T47D (cell line): ENCODE results near the gene ZKSCAN2.

Experiments used
- DNase-seq, 2 experiments: peaks; one replicate each; pipeline versions ENCODE4 v3.0.0 to v3.0.0-alpha.2; 2011 to 2012; ENCODE audit warnings: low read depth in 1 of 2, low spot score in 1 of 2
- JUND ChIP-seq: IDR thresholded peaks from 2 replicates; pipeline ENCODE4 v1.6.1; 2012; ENCODE audit warnings: low read depth
- in situ Hi-C: cut with HindIII; loops from 2 replicates; pipeline ENCODE4 v1.10.0; 2016; ENCODE audit warnings: low sequenced_read_pairs, low pct_unique_long_range_greater_than_20kb

ZKSCAN2 gene

DNA sequence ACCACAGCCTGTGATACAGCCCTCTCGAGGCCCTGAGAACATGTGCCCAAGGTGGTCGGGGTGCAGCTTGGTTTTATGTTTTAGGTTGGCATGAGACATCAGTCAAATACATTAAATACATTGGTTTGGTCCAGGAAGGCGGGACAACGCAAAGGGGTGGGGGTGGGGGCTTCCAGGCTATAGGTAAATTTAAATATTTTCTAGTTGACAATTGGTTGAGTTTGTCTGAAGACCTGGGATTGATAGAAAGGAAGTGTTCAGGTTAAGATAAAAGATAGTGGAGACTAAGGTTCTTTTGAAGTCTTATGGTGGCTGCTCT is 1.2 kb upstream of the ZKSCAN2 start:
- no peak for DNase-seq
- in situ Hi-C loops = no loop called here
- no peak for TF ChIP-seq JUND

DNA sequence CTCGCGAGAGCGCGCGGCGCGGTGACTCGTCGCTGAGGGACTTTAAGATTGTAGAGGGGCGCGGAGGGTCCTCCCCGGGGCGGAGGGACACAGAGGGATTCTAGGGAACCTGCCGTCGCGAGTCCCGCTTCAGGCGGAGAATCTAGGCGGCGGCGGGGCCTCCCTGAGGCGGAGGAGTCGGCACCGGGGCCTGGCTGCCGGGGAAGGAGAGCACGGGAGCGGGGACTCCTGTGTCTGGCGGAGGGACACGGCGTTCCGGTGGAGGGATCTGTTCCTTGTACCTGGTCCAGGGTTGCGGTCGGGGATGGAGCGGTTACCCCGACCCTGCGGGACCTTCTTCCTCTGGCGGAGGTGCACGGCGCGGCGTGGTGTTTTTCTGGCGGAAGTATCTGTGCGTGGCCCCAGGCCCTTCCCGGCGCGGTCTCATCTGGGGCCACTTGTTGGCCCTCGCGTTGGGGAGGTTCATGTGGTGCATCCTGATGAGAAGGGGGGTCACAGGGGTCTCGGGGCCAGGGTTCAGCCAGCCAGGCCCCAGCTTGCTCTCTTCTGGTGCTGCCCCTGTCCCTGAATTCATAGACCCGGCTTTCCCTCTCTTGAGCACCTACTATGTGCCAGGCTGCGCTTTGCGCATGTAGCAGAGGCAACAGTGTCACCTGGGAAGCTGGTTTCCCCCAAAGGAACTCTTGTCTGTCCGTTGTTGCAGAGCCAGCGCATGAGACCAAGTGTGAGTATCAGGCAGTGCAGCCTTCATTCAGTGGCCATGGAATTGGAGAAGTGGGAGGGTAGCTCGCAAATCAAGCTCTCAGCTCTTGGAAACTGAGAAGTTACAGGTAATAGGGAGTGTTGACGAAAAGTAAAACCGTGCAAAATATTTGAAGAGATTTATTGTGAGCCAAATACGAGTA is 563 bp upstream of the ZKSCAN2 start:
- no peak for TF ChIP-seq JUND
- in situ Hi-C loops = no loop called here
- peak; percentile 32 to 93 for DNase-seq

DNA sequence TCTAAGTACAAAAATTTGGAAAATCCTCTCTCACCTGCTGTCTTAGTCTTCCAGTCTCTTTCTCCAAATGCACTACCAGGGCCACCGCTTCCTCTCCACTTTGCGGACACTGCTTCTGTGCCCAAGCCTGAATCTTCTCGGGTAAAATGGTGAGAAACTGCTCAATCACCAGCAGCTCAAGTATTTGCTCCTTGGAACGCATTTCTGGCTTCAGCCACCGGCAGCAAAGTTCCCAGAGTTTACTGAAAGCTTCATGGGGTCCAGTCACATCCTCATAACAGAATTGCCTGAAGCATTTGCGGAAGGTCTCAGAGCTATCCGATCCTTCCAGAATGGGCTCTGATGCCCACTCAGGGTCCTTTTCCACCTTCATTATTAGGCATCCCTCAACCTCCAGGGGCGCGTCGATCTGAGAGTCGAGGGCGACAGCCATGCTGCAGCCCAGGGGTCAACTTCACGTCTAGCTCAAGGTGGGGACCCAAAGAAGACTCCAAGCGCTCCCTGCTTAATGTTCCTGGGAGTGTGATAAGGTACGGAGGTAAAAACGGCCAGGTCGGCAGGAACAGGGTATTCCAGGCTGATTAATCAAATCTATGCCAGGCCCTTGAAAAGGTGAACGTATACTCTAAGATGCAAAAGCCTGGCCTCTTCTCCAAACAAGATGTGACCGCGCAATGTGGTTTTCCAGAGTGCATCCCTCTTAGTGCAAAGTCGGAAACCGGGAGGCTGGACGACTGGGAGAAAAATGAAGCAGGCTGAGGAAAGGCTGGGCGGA is 763 bp downstream of the ZKSCAN2 start:
- no peak for TF ChIP-seq JUND
- DNase-seq = peak in 1 of 2 experiments; percentile 19
- in situ Hi-C loops = no loop called here

DNA sequence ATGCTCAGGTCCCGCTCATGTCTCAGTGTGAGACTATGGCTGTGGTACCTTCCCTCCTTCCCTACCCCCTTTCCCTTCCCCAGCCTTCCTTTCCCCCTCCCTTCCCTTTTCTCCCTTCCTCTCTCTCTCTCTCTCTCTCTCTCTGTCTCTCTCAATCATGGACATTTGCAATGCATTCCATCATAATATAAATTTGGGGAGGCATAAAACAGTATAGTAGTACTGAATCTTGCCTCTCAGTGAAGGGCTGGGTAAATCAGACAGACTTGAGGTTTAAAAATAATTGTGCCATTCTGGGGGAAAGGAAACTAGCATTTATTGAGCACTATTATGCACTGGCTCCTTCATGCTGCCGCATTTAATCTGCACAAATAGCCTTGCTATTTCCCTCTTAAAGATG is 4.3 kb downstream of the ZKSCAN2 start:
- DNase-seq = no peak

DNA sequence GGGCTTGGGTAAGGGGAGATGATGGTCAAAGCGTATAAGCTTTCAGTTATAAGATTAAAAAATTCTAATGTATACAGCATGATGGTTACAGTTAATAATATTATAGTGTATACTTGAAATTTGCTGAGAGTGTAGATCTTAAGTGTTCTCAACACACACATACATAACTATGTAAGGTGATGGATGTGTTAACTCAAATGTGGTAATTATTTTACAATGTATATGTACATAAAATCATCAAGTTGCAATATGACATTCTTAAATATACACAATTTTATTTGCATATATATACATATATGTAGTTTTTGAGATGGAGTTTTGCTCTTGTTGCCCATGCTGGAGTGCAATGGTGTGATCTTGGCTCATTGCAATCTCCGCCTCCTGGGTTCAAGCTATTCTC is 7.2 kb downstream of the ZKSCAN2 start:
- in situ Hi-C loops = no loop called here
- TF ChIP-seq JUND = no peak
- no peak for DNase-seq

More for the DNA sequence above, 4.3 kb downstream of the ZKSCAN2 start:
- TF ChIP-seq JUND = no peak
- in situ Hi-C loops = no loop called here

DNA sequence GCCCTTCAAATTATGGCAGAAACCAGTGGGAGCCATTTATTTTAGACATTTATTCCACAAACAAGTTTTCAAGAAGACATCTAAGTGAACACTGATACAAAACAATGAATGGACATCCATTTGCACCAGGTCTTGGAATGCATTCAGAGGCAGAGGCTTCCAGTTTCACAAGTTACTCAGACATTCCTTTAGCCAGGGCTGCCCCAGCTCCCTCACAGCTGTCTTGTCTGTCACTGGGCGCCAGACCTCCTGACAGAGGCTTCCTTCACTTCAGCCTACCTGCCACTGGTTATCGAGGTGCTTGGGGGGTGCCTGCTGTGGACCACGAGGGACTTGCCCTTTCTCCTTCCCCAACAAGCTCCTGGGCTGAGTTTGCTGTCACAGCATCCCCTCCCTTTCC is 21.7 kb downstream of the ZKSCAN2 start:
- no peak for TF ChIP-seq JUND
- in situ Hi-C loops = no loop called here
- DNase-seq = no peak

DNA sequence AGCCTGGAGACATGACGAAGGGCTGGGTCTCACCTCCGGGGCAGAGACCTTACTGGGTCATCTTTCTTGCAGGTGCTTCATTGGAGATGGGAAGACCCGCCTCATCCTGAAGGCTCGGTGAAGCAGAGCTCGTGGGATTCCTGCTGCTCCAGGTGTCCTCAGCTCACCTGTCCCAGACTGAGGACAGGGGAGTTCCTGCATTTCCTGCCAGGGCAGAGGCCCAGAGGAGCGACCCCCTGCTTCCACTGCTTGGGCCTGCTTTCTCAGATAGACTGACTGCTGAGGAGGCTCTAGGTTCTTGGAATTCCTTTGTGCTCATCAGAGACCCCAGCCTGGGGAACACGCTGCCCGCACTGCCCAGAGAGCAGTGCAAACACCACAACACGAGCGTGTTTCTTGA is 29.3 kb downstream of the ZKSCAN2 start:
- no peak for TF ChIP-seq JUND
- no peak for DNase-seq
- in situ Hi-C loops = no loop called here

DNA sequence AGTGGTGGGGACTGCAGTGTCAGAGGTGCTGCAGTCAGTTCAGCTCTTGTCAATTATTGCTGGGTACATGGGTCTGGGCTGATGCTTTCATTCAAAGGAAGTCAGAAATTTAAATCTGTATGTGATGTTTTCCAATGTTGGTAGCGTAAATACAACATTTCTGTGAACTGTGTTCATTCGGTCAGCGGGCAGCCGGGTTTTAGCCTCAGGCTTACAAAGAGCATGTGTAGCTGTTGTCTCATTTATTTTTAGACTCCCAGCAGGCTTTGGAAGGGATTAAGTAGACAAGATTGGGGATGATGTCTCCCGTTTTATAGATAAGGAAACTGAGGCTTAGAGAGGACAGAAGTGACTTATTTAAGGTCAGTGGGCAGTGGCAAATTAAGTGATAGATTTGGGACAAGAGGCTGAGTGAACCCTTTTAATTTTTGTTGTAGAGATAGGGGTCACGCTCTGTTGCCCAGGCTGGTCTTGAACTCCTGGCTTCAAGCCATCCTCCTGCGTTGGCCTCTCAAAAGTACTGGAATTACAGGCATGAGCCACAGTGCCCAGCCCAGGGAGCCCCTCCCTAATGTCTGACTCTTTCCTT is 32.8 kb downstream of the ZKSCAN2 start:
- in situ Hi-C loops = no loop called here
- no peak for DNase-seq

DNA sequence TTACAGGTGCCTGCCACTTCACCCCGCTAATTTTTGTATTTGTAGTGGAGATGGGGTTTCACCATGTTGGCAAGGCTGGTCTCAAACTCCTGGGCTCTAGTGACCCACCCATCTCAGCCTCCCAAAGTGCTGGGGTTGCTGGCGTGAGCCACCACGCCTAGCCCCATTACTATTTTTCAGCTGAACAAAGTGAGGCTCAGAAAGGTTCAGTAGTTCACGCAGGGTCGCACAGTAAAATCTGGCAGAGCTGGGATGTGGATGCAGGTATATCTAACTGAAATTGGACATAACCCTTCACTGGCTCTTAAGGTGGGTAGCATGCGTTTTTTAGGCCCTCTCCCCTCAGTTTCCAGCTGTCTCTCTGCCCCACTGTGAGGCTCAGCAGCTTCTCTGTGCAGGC is 33.7 kb downstream of the ZKSCAN2 start:
- TF ChIP-seq JUND = no peak
- in situ Hi-C loops = no loop called here
- DNase-seq = no peak

More for the DNA sequence above, 32.8 kb downstream of the ZKSCAN2 start:
- no peak for TF ChIP-seq JUND

DNA sequence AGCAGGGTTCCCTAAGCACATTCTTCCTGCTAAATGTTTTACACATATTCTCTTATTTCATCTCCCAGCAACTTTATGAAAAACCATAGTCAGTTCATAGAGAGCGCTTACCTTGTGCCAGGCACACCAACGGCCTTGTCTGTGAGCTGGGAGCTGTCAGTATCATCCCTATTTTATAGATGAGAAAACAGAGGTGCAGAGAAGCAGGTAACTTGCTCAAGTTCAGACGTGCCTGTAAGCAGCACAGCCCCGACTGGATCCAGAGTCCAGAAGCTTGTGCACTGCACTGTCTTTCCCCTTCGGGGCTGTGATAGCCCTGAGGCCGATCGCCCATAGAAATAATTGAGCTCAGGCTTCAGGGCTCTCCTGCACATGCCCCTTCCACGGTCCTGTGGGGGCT is 34.7 kb downstream of the ZKSCAN2 start:
- TF ChIP-seq JUND = no peak
- in situ Hi-C loops = no loop called here
- DNase-seq = no peak

DNA sequence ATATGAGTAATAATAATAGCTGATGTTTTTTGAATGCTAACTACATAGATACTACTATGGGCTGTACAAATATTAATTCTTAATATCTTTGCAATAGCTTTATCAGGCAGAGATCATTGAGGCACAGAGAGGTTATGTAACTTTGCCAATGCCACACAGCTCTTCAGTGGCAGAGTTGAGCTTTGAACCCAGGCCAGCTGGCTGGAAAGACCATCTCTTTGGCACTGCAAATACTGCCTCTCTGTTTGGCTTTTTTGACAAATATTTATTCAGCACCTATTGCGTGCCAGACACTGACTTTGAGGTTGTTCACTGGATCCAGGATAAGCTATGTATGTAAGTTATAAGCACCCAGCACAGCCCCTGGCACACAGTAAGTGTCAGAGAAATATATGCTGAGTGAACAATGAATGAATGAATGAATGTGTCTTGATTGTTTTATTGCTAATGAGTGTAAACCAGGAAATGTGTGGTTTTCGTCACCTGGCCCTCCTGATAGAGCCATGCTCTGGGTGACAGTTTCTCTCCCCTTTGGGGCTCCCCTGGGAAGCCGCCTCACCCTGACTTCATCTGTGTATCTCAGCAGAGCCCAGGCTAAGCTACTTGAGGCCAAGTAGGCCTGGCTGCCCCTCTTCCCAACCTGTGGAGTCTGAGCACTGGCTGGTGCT is 38.4 kb downstream of the ZKSCAN2 start:
- DNase-seq = peak in 1 of 2 experiments; percentile 64
- TF ChIP-seq JUND = no peak
- in situ Hi-C loops = no loop called here

DNA sequence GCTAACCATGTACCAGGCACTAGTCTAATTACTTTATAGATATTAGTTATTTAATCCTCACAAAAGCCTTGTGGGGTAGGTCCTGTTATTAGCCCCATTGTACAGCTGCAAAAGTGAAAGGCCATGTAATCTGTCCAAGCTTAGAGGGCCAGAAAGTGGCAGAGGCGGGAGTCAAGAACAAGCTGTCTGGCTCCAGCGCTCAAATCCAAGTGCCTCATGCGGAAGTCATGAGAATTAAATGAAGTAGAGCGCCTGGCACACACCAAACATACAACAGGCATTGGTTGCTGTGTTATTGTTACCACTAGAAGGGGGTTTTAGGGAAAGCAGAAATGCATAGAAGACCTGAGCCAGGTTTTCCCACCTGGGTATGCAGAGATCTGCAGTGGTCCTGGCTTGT is 39.7 kb downstream of the ZKSCAN2 start:
- DNase-seq = no peak
- in situ Hi-C loops = no loop called here
- no peak for TF ChIP-seq JUND

DNA sequence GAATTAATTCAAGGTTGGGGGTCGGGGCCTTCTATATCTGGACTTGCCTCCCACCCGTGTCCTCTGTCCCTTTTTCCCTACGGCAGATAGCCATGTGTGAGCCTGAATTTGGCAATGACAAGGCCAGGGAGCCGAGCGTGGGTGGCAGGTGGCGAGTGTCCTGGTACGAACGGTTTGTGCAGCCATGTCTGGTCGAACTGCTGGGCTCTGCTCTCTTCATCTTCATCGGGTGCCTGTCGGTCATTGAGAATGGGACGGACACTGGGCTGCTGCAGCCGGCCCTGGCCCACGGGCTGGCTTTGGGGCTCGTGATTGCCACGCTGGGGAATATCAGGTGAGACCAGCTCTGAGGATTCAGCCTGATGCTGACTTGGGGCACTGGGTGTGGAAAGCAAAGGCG is 40.5 kb downstream of the ZKSCAN2 start:
- in situ Hi-C loops = no loop called here
- no peak for TF ChIP-seq JUND
- DNase-seq = no peak
